ENCODE data around the gene NLK.

- TF ChIP-seq CTCF (conservative IDR thresholded peaks at IDR 0.05; ENCODE audit: low read length) (no peak), EZH2phosphoT487 (IDR thresholded peaks at IDR 0.05; ENCODE audit: borderline replicate concordance) (no peak)
Observed at GRCh38 chr17:28040406-28040805, 2.1 kb upstream of the NLK start.

Data from Loucy (cell line).